ENCODE data around the gene NECTIN1.
A peak's percentile ranks its signal among the peaks of the same experiment; 100 is the strongest.

The NECTIN1 gene

DNA sequence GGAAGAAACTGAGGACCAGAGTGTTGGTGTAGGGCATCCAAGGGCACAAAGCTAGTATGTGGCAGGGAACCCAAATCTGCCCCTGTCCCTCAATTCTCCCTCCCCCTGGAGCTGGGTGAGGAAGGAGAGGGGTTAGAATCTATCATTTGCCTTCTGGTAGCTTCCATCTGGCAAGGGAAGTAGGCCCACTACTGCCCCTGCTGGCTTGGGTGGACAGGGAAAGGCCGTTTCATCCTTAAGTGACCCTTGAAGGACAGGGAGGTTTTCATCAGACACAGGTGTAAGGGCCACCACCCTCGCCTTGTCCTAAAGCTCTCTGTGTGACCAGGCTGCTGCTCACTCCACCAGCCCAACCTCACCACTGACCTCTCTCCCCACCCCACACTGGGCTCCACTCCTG lies 22.1 kb downstream of the NECTIN1 start:
- no peak for DNase-seq (ENCODE audit: extremely low spot score)
- ChIA-PET CTCF (interaction anchor here (0.6 to 2.0 kb wide), 9 partner anchors 13 to 173 kb away, joined by 3 to 7 read pairs (median 4); partner anchors contain the start of gene NECTIN1), POLR2A (no interaction called here)
- TF ChIP-seq CTCF (IDR thresholded peaks at IDR 0.05; ENCODE audit: control extremely low read depth, extremely low read depth, low read depth, missing control alignments) = peak; percentile 3

DNA sequence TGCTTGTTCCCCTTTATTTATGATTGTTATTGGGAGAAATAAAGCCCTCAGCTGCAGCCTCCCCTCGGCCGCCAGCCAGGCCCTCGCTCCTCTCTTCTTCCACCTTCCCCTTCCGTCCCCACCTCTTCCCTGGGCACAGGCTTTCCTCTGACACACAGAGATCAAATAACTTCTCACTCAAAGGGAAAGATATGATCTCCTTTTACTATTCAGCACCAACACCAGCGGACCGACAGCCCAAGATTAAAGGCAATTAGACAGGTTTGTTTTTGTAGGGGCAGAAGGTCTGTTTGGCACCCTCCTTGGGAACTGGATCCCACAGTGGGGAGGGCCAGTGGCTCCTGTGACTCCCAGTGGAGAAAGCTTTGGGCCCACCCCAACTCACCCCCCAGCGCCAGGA lies 23.0 kb downstream of the NECTIN1 start:
- CTCF ChIA-PET = interaction anchor here (0.9 to 4.4 kb wide), 5 partner anchors 14 to 172 kb away, joined by 3 to 29 read pairs (median 4); partner anchors contain the start of gene NECTIN1
- POLR2A ChIA-PET = no interaction called here
- TF ChIP-seq CTCF (IDR thresholded peaks at IDR 0.05; ENCODE audit: control extremely low read depth, extremely low read depth, low read depth, missing control alignments) = no peak
- DNase-seq (ENCODE audit: extremely low spot score) = no peak

GRCh38 chr11:119705362-119705761 lies 23.6 kb downstream of the NECTIN1 start:
- ChIA-PET CTCF (interaction anchor here (1.4 to 4.4 kb wide), 4 partner anchors 16 to 24 kb away, joined by 4 to 29 read pairs (median 6); partner anchors contain the start of gene NECTIN1), POLR2A (no interaction called here)
- no peak for DNase-seq (ENCODE audit: extremely low spot score)
- TF ChIP-seq CTCF (IDR thresholded peaks at IDR 0.05; ENCODE audit: control extremely low read depth, extremely low read depth, low read depth, missing control alignments) = no peak

DNA sequence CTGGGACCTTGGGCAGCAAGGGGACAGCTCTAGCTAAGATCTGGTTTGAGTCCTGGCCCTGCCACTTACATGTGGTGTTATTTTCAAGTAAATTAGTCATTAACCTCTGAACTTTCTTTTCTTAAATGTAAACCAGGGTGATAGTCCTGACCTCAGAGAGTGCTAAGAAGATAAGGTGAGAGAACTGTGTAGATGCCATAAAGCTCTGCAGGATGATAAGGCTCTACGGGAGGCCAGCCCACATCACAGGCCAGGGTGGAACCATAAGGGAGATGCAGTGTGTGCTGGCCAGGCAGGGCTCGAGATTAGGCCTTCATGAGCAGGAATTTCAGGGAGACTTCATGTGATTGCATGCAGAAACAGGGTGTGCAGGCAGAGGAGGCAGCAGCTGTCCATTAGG lies 24.2 kb downstream of the NECTIN1 start:
- CTCF ChIA-PET = interaction anchor here (0.8 to 4.4 kb wide), 4 partner anchors 16 to 24 kb away, joined by 3 to 29 read pairs (median 6); partner anchors contain the start of gene NECTIN1
- no peak for DNase-seq (ENCODE audit: extremely low spot score)
- TF ChIP-seq CTCF (IDR thresholded peaks at IDR 0.05; ENCODE audit: control extremely low read depth, extremely low read depth, low read depth, missing control alignments) = no peak
- POLR2A ChIA-PET = no interaction called here

DNA sequence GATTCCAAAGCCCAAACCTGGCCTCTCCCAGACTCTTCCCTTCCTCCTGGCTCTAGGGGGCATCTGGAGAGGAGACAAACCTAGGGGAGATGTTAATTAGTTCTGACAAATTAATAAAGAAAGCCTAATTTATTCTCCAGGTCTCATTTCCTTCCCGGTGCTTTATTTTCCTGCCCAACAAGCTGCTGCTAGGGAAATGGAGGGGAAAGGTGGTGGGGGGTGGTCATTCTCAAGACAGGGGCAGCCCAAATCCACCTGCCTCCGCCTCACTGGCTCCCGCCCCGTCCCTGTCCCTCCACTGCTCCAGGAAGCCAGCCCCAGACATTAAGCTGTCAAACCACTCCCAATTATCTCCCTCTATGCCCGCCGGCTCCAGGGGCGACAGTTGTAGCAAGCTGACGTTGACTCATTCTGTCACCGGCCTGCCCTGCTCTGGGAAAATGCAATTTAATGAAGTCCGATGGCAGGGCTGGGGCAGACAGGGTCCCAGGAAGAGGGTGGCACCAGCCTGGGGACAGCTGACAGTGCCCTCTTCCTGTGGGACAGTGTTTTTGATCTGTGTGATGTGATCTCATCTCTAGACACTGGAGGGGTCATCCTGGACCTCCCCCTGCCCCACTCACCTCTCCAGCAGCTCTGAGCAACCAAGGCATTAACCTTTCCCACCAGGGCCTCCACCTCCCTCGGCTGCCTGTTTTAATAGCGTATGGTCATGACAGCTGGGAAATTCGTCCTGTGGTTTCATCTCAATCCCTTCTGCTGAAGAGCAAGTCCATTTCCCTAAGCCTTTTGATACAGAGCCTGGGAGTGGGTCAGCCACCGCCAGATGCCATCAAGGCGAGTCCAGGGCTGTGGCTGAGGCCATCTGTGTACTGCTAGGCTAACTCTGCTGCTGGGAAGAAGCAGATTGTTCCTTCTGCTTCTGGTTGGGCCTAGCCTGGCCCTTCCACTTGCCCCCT lies 27.1 kb downstream of the NECTIN1 start:
- no peak for TF ChIP-seq CTCF (IDR thresholded peaks at IDR 0.05; ENCODE audit: control extremely low read depth, extremely low read depth, low read depth, missing control alignments)
- ChIA-PET POLR2A (no interaction called here), CTCF (interaction anchor here (1.3 to 4.4 kb wide), 3 partner anchors 8 to 27 kb away, joined by 9 to 29 read pairs (median 13); partner anchors contain the start of gene NECTIN1)
- no peak for DNase-seq (ENCODE audit: extremely low spot score)

DNA sequence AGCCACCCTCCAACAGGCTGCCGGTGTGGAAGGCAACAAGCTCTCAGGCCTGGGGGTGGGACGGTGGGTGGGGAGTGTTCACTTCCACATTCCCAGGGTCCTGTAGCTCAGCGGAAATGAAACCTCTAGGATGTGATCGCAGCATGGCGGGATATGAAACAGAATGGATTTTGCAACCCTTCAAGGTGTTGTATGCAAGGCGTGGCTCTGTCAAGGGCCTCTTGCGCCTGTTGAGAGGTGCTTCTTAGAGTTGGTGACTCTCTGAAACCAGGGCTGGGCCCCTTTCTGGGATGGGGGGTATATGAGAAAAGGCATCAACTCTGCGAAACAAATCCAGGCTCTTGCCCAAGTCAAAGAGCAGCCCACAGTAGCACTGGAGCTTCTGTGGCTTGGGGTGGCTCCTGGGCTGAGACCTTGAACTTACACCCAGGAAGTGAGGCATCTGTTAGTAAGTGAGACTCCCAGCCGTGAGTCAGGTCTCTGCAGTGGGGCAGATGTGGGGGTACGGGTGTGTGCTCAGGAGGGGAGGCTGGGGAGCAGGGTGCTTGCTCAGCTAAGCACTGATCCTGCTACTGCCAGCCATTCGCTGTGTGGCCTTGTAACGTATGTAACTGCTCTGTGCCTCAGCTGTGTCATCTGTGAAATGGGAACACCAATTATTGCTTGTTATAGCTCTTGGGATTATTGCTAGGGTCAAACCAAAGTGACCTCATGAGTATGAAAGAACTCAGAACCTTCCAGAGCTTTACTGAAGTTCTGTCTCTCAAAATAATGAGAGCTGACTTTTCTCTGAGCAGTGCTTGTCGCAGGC lies 28.3 kb downstream of the NECTIN1 start:
- CTCF ChIA-PET = interaction anchor here (1.2 to 2.2 kb wide), 3 partner anchors 24 to 29 kb away, joined by 3 to 11 read pairs (median 9); partner anchors contain the start of gene NECTIN1
- no peak for DNase-seq (ENCODE audit: extremely low spot score)
- TF ChIP-seq CTCF (IDR thresholded peaks at IDR 0.05; ENCODE audit: control extremely low read depth, extremely low read depth, low read depth, missing control alignments) = no peak
- POLR2A ChIA-PET = no interaction called here

Data from GM10248 (cell line).